GM12878 (cell line): ENCODE results near the gene MIEN1. TPM values are rescaled to one million over a fixed set of nuclear protein-coding genes. Genes with fewer than 3 reads are reported as not detected.

Experiments
- BCL3 ChIP-seq: IDR thresholded peaks from 2 replicates; pipeline ENCODE4 v1.6.1; 2011; ENCODE audit warnings: borderline replicate concordance, low read depth, mild to moderate bottlenecking, moderate library complexity, low read length; ENCODE audit not compliant: insufficient read depth, poor library complexity, severe bottlenecking
- CUX1 ChIP-seq: IDR thresholded peaks from 2 replicates; pipeline ENCODE4 v1.6.1; 2012; ENCODE audit warnings: improper control_type of control experiment, low read depth, low read length; ENCODE audit not compliant: insufficient replicate concordance
- JUND ChIP-seq: IDR thresholded peaks from 2 replicates; pipeline ENCODE4 v1.6.1; 2012; ENCODE audit warnings: low read depth, mild to moderate bottlenecking, low read length, improper control_type of control experiment, moderate library complexity
- KLF5 ChIP-seq: fragments of 450-650 bp; IDR thresholded peaks from 2 replicates; pipeline ENCODE4 v1.6.1; 2014; ENCODE audit warnings: mild to moderate bottlenecking; ENCODE audit not compliant: partially characterized antibody
- MTA3 ChIP-seq: IDR thresholded peaks from 2 replicates; pipeline ENCODE4 v1.6.1; 2012; ENCODE audit warnings: low read length, inconsistent platforms, borderline replicate concordance
- NKRF ChIP-seq: fragments of 450-650 bp; conservative IDR thresholded peaks from 2 replicates; pipeline ENCODE4 v1.6.1; 2017; ENCODE audit warnings: mild to moderate bottlenecking, moderate library complexity
- SUZ12 ChIP-seq: fragments of 200-600 bp; sonication (generic); IDR thresholded peaks from one replicate; pipeline ENCODE4 v1.6.1; 2018; ENCODE audit warnings: antibody characterized with exemption, mild to moderate bottlenecking; ENCODE audit not compliant: unreplicated experiment
- ZNF24 ChIP-seq: fragments of 450-650 bp; IDR thresholded peaks from 2 replicates; pipeline ENCODE4 v1.6.1; 2017; ENCODE audit warnings: antibody characterized with exemption, mild to moderate bottlenecking
- polyA plus RNA-seq, 11 experiments: library from polyadenylated mRNA; depleted of rRNA in 4 of 11; unstranded in 6 of 11; stranded (reverse) in 5 of 11; fragments of >200 nt; fragmentation: Nextera tagmentation in 4 of 11; fragmentation: Illumina TruSeq in 1 of 11; extraction: Ambion mirVana in 4 of 11; extraction: Trizol in 1 of 11; gene quantifications; 1 replicate in 1 of 11; 2 replicates in 10 of 11; pipeline versions ENCODE4 v1.2.1 to v1.2.3, GENCODE V29; 2011 to 2016; ENCODE audit warnings: inconsistent platforms in 2 of 11, missing spikeins in 2 of 11, low read depth in 1 of 11
- total RNA-seq, 4 experiments: library from RNA; depleted of rRNA in 3 of 4; stranded (reverse); fragments of >200 nt in 3 of 4; fragmentation: Illumina TruSeq in 1 of 4; extraction: Trizol in 1 of 4; gene quantifications; 2 replicates each; pipeline versions ENCODE4 v1.2.1 to v1.2.3, GENCODE V29; 2013 to 2021

Gene MIEN1
- total and polyA plus RNA-seq, 10 of the 15 experiments (the other 5 are each of a cell fraction or from before 2014, with no cell fraction given): 24.9 to 89.1 (median 47.7) TPM

- TF ChIP-seq MTA3 (no peak), CUX1 (no peak), ZNF24 (no peak), JUND (no peak), BCL3 (no peak), KLF5 (no peak), NKRF (no peak), SUZ12 (no peak)
Measured at GRCh38 chr17:39735882-39736281, 5.5 kb upstream of the MIEN1 start (continued).
